ENCODE results near the gene SCARF1. TPM values are rescaled to one million over a fixed set of nuclear protein-coding genes. Genes with fewer than 3 reads are reported as not detected.

SCARF1 gene
- polyA plus RNA-seq, 4 donors, result 5.7 to 9.7 (median 8.2) TPM

- peak; percentile 79 to 91 (median 88) for DNase-seq (ENCODE audit: low read depth in 4 of 4, low spot score in 2 of 4)
Observed at GRCh38 chr17:1628856-1629503, 16.6 kb downstream of the SCARF1 start.

- peak in 2 of 4 donors; percentile 78 to 83 for DNase-seq (ENCODE audit: low read depth in 4 of 4, low spot score in 2 of 4)
Observed at GRCh38 chr17:1627982-1628855, 17.3 kb downstream of the SCARF1 start, which contains the start of gene SLC43A2. Gene SLC43A2 (minus strand): TSS chr17:1628834. CDS start chr17:1627874, 960 bp downstream.

DNA sequence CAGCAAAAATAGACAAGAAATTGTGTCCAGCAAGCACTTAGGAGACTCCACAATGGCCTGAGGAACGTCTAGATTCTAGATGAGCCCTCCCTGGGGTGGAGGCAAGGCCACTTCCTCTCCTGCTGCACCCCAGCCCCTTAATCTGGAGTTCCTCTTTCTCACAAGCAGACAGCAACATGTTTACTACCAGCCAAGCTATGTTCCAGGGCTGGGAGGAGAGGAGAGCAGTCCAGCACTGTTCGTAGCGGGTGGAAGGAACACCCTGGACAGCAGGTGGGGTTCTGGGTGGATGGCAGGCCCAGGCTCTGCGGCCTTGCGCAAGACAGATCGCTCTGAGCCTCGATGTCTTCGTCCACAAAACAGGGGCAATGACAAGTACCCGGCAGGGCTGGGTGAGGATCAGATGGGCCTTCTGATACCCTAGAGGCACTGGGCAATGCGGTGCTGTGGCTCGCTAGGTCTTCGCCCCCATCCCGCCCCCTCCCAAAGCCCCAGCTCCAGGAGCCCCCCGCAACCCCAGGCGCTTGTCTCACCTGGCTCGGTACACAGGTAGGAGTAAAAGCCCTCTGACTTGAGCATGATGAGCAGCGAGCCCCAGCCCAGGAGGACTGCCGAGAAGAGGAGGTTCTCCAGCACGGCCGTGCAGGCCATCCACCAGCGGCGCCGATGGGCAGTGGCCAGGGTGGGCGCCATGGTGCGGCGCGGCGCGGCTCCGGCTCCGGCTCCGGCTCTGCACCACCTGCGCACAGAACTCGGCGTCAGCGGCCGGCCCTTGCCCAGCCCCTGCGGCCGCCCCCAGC lies 18.1 kb downstream of the SCARF1 start:
- DNase-seq (ENCODE audit: low read depth in 4 of 4, low spot score in 2 of 4), result no peak

DNA sequence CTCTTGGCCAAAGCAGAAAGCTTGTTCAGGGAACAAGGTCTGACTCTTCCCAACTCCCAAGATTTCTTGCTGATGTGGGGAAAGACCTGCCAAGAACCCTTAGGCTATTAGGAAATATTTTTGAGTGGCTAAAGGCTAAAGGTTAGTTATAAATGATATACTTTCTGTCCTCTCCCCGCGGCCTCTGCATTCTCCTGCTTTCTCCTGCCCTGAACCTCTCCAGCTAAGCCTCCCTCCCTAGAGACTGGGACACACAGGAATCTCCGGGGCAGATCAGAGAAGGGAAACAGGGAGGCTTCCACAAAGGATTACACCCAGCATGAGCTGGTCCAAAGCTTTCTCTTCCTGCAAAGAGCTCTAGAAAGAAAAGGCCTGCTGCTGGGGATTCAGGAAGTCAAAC lies 19.2 kb downstream of the SCARF1 start:
- DNase-seq (ENCODE audit: low read depth in 4 of 4, low spot score in 2 of 4), result no peak

DNA sequence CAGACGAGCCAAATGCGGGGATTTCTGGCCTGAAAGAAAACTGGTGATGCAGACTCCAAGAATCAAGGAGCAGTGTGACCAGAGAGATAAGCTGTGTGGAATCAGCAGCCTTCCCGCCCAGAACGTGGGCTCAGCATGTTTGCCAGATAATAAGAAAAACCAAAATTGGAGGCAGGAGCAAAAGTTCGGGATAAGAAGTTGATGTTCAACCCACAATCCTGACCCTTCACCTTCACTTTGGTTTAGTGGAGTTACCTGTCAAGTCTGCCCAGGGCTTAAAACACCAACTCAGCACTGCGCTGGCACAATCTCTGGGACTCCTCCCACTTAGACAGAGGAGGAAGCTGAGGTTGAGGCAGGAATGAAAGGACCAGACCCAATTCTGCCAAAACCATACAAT lies 20.0 kb downstream of the SCARF1 start:
- no peak for DNase-seq (ENCODE audit: low read depth in 4 of 4, low spot score in 2 of 4)

DNA sequence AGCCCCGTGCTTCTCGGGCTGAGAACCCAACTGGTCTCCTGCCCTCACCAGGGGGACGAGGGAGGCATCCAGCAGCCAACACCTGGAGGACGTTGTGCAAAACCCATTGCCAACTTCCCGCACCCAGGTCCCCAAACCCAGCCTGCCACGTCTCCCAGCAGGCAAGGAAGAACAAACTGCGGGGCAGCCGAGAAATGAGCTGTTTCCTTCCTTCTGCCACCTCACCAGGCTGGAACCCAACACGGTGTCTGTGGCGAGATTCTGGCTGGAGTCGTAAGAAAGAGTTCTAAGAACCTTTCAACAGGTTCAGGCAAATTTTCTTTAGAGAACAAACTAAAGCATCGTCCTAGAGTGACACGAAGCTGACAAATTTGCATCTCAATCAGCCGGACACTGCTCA lies 20.5 kb downstream of the SCARF1 start:
- no peak for DNase-seq (ENCODE audit: low read depth in 4 of 4, low spot score in 2 of 4)

GRCh38 chr17:1624650-1625049 lies 20.9 kb downstream of the SCARF1 start:
- no peak for DNase-seq (ENCODE audit: low read depth in 4 of 4, low spot score in 2 of 4)

DNA sequence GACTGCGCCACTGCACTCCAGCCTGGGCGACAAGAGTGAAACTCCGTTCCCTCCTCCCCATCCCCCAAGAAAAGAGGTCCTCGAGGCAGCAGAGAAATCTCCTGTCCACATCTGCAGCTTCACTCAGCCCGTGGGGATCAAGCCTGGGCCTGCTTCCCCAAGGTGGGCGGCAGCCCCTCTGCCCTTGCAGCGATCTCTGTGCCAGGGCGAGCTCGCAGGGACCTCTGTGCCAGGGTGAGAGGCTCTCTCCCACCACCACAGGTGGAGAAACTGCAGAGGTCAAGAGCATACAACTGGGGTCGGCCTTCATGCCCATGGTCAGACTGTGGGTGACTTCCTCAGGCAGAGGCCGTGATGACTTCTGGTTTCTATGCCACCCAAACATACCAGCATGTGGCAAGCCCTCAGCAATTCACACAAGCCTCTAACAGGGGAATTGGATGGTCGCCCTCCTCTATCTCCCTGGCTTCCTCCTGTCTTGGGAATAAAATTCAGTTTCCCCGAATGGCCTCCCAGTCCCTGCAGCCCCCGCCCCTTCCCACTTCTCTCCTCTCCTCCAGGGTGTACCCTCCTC lies 22.4 kb downstream of the SCARF1 start:
- DNase-seq (ENCODE audit: low read depth in 4 of 4, low spot score in 2 of 4), result no peak

GRCh38 chr17:1621273-1621954 lies 24.1 kb downstream of the SCARF1 start:
- no peak for DNase-seq (ENCODE audit: low read depth in 4 of 4, low spot score in 2 of 4)

DNA sequence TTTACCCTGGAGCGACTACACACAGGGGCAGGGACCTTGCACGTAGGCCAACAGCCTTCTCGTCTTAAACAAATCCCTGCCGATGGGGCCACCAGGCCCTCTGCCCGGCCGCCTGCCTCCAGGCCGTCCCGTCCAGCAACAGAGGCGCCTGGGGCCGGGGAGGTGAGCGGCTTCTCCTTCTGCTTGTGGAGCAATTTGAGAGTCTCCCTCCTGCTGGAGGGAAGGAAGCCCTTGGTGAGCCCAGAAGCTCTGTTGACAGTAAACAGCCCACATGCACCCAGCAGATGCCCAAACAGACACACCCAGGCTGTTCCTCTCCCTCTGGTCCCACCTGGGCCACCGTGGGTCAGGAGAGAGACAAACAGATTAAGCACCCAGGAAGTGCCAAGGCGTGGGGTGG lies 25.0 kb downstream of the SCARF1 start:
- DNase-seq (ENCODE audit: low read depth in 4 of 4, low spot score in 2 of 4), result no peak

- DNase-seq (ENCODE audit: low read depth in 4 of 4, low spot score in 2 of 4), result no peak
Observed at GRCh38 chr17:1617620-1618174, 27.8 kb downstream of the SCARF1 start.

DNA sequence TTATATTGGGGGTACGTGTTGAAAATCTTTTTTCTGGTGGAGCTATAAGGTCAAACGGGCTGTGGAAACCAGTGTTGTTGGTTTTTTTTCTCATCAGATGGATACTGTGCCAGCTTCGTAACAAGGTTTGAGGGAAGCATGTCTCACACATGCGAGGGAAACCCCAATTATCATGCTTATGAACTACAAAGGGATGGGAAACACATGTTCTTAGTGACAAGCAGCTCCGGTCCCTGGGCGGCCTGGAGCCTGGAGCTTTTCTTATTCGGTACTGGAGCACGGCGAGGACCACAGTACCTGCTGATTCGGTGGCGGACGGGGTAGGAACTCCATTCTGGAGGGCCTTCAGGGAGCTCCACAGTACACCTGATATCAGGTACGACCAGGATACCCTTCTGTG lies 29.4 kb downstream of the SCARF1 start:
- DNase-seq (ENCODE audit: low read depth in 4 of 4, low spot score in 2 of 4), result no peak

GRCh38 chr17:1612400-1612799 lies 33.1 kb downstream of the SCARF1 start:
- DNase-seq (ENCODE audit: low read depth in 4 of 4, low spot score in 2 of 4), result no peak

DNA sequence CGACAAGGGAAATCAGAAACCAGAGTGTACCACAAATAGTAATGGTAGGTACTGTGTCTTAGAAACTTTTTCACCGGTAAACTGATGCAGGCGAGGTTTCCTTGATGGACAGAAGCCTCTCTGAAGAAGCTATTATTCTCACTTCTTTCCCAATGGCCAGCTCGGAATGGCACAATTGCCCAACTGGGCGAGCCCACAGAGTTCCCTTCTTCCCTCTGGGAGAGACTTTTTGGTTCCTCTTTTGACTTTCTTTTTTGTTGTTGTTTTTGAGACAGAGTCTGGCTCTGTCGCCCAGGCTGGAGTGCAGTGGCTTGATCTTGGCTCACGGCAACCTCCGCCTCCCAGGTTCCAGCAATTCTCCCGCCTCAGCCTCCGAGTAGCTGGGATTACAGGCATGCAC lies 33.8 kb downstream of the SCARF1 start:
- DNase-seq (ENCODE audit: low read depth in 4 of 4, low spot score in 2 of 4), result no peak

GRCh38 chr17:1608676-1609075 lies 36.9 kb downstream of the SCARF1 start:
- no peak for DNase-seq (ENCODE audit: low read depth in 4 of 4, low spot score in 2 of 4)

- DNase-seq (ENCODE audit: low read depth in 4 of 4, low spot score in 2 of 4), result no peak
Observed at GRCh38 chr17:1607971-1608320, 37.6 kb downstream of the SCARF1 start.

GRCh38 chr17:1606352-1606985 lies 39.1 kb downstream of the SCARF1 start:
- DNase-seq (ENCODE audit: low read depth in 4 of 4, low spot score in 2 of 4), result no peak

DNA sequence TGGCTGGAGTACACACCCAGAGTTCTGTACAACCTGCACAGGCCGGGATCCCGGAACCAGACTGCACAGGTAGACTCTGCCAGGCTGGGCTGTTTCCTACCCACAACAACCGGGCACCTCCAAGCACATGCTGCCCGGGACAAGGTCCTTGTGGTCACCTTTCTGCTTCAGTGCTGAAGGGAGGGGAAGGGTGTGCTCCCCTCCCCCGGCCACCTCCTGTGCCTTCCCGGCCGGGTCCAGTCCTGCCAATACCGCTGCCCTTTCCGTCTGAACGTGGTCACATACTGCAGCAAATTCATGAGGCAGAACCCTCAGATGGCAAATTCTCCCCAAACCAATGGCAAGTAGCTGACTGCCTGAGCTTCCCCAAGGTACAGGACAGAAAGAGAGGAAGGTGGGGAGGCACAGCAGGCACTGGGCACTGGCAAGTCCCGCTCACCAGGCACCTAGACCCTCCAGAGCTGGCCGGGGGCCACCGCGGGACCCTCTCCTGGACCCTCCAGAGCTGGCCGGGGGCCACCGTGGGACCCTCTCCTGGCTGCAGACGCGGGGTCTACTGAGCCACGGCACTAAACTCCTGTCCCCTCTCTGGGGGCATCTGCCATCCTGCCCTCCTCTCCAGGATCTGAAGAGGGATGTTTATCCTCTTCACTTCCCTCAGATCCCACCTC lies 39.7 kb downstream of the SCARF1 start:
- no peak for DNase-seq (ENCODE audit: low read depth in 4 of 4, low spot score in 2 of 4)

Data from left renal cortex interstitium (tissue), 4 donors.